T-helper 2 cell treated with Interferon-gamma antibody and Interleukin-4, amounts not matched to agents 5 μg/mL and 100 μg/mL, for 36 hours (primary cell): ENCODE data around the gene EFHB.

Experiments used
- DNase-seq: peaks from one replicate; pipeline ENCODE4 v3.0.0; 2021; ENCODE audit warnings: low spot score
- H3K27ac Mint-ChIP-seq: one replicate; pipeline ENCODE4 v1.8.0; 2021; ENCODE audit warnings: mild to moderate bottlenecking, mixed read lengths
- H3K27me3 Mint-ChIP-seq: one replicate; pipeline ENCODE4 v1.8.0; 2021; ENCODE audit warnings: low read depth, mixed read lengths
- H3K36me3 Mint-ChIP-seq: one replicate; pipeline ENCODE4 v1.8.0; 2021; ENCODE audit warnings: low read depth, mixed read lengths
- H3K4me1 Mint-ChIP-seq: one replicate; pipeline ENCODE4 v1.8.0; 2021; ENCODE audit warnings: low read depth, mixed read lengths
- H3K4me3 Mint-ChIP-seq: one replicate; pipeline ENCODE4 v1.8.0; 2022; ENCODE audit warnings: mild to moderate bottlenecking, moderate library complexity, mixed read lengths
- H3K9me3 Mint-ChIP-seq: one replicate; pipeline ENCODE4 v1.8.0; 2021; ENCODE audit warnings: mixed read lengths

EFHB gene

GRCh38 chr3:19946832-19947548 lies 13.0 kb upstream of the EFHB start, which contains the start of gene RAB5A:
TSS of gene RAB5A (plus strand) at chr3:19947097. CDS start at chr3:19950899, 3,802 bp downstream.
- DNase-seq: peak; percentile 98
- Mint-ChIP-seq H3K27me3 (peaks cover 3% of the 10 kb centered on the region), H3K9me3 (no peaks in the 10 kb centered on the region), H3K36me3 (peaks cover 20% of the 10 kb centered on the region), H3K27ac (peak within 1 kb of the TSS; percentile 100), H3K4me1 (peaks cover 30% of the 10 kb centered on the region), H3K4me3 (peak within 1 kb of the TSS; percentile 99)

GRCh38 chr3:19945969-19946831 lies 12.2 kb upstream of the EFHB start:
- no peak for DNase-seq

GRCh38 chr3:19945534-19945933 lies 11.5 kb upstream of the EFHB start:
- no peak for DNase-seq
- peaks cover 3% of the 10 kb centered on the region for H3K27me3 Mint-ChIP-seq
- H3K4me1 Mint-ChIP-seq: peaks cover 24% of the 10 kb centered on the region
- peak overlapping the region; percentile 69 for H3K4me3 Mint-ChIP-seq
- no peaks in the 10 kb centered on the region for H3K9me3 Mint-ChIP-seq
- peaks cover 10% of the 10 kb centered on the region for H3K36me3 Mint-ChIP-seq
- H3K27ac Mint-ChIP-seq: peak overlapping the region; percentile 15

More at GRCh38 chr3:19945969-19946831, 12.2 kb upstream of the EFHB start:
- Mint-ChIP-seq H3K36me3 (peaks cover 14% of the 10 kb centered on the region), H3K9me3 (no peaks in the 10 kb centered on the region), H3K27me3 (peaks cover 3% of the 10 kb centered on the region), H3K27ac (peak overlapping the region; percentile 100), H3K4me3 (peak overlapping the region; percentile 99), H3K4me1 (peaks cover 27% of the 10 kb centered on the region)

GRCh38 chr3:19940643-19941042 lies 6.6 kb upstream of the EFHB start:
- H3K4me1 Mint-ChIP-seq: peaks cover 15% of the 10 kb centered on the region
- no peak overlapping the region for H3K4me3 Mint-ChIP-seq
- H3K36me3 Mint-ChIP-seq: peaks cover 6% of the 10 kb centered on the region
- H3K9me3 Mint-ChIP-seq: no peaks in the 10 kb centered on the region
- peaks cover 3% of the 10 kb centered on the region for H3K27me3 Mint-ChIP-seq
- no peak for DNase-seq
- H3K27ac Mint-ChIP-seq: no peak overlapping the region

- peaks cover 4% of the 10 kb centered on the region for H3K36me3 Mint-ChIP-seq
- no peak for DNase-seq
- no peak overlapping the region for H3K27ac Mint-ChIP-seq
- peaks cover 11% of the 10 kb centered on the region for H3K27me3 Mint-ChIP-seq
- no peaks in the 10 kb centered on the region for H3K9me3 Mint-ChIP-seq
- peaks cover 20% of the 10 kb centered on the region for H3K4me1 Mint-ChIP-seq
- H3K4me3 Mint-ChIP-seq: no peak overlapping the region
These were observed 4.2 kb upstream of the EFHB start for GRCh38 chr3:19938295-19938627.

- Mint-ChIP-seq H3K27ac (peak overlapping the region; percentile 61), H3K27me3 (peaks cover 13% of the 10 kb centered on the region), H3K9me3 (no peaks in the 10 kb centered on the region), H3K36me3 (peaks cover 4% of the 10 kb centered on the region), H3K4me1 (peaks cover 23% of the 10 kb centered on the region), H3K4me3 (peak overlapping the region; percentile 37)
- peak; percentile 60 for DNase-seq
These were observed 3.7 kb upstream of the EFHB start for GRCh38 chr3:19937459-19938294.

GRCh38 chr3:19932422-19932821 lies 1.6 kb downstream of the EFHB start:
- Mint-ChIP-seq H3K36me3 (no peaks in the 10 kb centered on the region), H3K4me3 (peak overlapping the region; percentile 32), H3K27me3 (peaks cover 23% of the 10 kb centered on the region), H3K27ac (no peak overlapping the region), H3K4me1 (peaks cover 30% of the 10 kb centered on the region), H3K9me3 (no peaks in the 10 kb centered on the region)
- no peak for DNase-seq

GRCh38 chr3:19931767-19932188 lies 2.2 kb downstream of the EFHB start:
- no peaks in the 10 kb centered on the region for H3K36me3 Mint-ChIP-seq
- H3K9me3 Mint-ChIP-seq: no peaks in the 10 kb centered on the region
- peak; percentile 54 for DNase-seq
- H3K27ac Mint-ChIP-seq: no peak overlapping the region
- H3K4me1 Mint-ChIP-seq: peaks cover 26% of the 10 kb centered on the region
- H3K4me3 Mint-ChIP-seq: peak overlapping the region; percentile 32
- peaks cover 29% of the 10 kb centered on the region for H3K27me3 Mint-ChIP-seq

- Mint-ChIP-seq H3K36me3 (no peaks in the 10 kb centered on the region), H3K4me3 (peak overlapping the region; percentile 33), H3K27me3 (peaks cover 29% of the 10 kb centered on the region), H3K4me1 (peaks cover 26% of the 10 kb centered on the region), H3K27ac (no peak overlapping the region), H3K9me3 (no peaks in the 10 kb centered on the region)
- DNase-seq: peak; percentile 83
These were observed 2.8 kb downstream of the EFHB start for GRCh38 chr3:19931180-19931692.

- Mint-ChIP-seq H3K4me1 (no peaks in the 10 kb centered on the region), H3K4me3 (no peak overlapping the region), H3K36me3 (no peaks in the 10 kb centered on the region), H3K27me3 (peaks cover 23% of the 10 kb centered on the region), H3K9me3 (no peaks in the 10 kb centered on the region), H3K27ac (no peak overlapping the region)
- DNase-seq: no peak
These were observed 13.5 kb downstream of the EFHB start for GRCh38 chr3:19920401-19921080.

GRCh38 chr3:19917167-19917566 lies 16.9 kb downstream of the EFHB start:
- no peaks in the 10 kb centered on the region for H3K4me1 Mint-ChIP-seq

GRCh38 chr3:19911452-19911851 lies 22.6 kb downstream of the EFHB start:
- Mint-ChIP-seq H3K4me1 (no peaks in the 10 kb centered on the region), H3K27ac (no peak overlapping the region), H3K4me3 (no peak overlapping the region), H3K27me3 (peaks cover 4% of the 10 kb centered on the region), H3K36me3 (no peaks in the 10 kb centered on the region), H3K9me3 (peaks cover 28% of the 10 kb centered on the region)
- no peak for DNase-seq

More at GRCh38 chr3:19917167-19917566, 16.9 kb downstream of the EFHB start:
- Mint-ChIP-seq H3K27me3 (peaks cover 23% of the 10 kb centered on the region), H3K36me3 (no peaks in the 10 kb centered on the region), H3K4me3 (no peak overlapping the region), H3K27ac (no peak overlapping the region), H3K9me3 (peaks cover 9% of the 10 kb centered on the region)
- no peak for DNase-seq

GRCh38 chr3:19907523-19907922 lies 26.5 kb downstream of the EFHB start:
- Mint-ChIP-seq H3K36me3 (no peaks in the 10 kb centered on the region), H3K27me3 (no peaks in the 10 kb centered on the region), H3K9me3 (peaks cover 19% of the 10 kb centered on the region), H3K27ac (no peak overlapping the region), H3K4me1 (no peaks in the 10 kb centered on the region), H3K4me3 (no peak overlapping the region)
- DNase-seq: no peak
